ELR (cell line): ENCODE data around the gene LGALSL.
A peak's percentile ranks its signal among the peaks of the same experiment; 100 is the strongest.

ENCODE experiments used
- DNase-seq: peaks from one replicate; pipeline ENCODE4 v3.0.0-alpha.2; 2015; ENCODE audit warnings: low read depth

LGALSL gene

DNA sequence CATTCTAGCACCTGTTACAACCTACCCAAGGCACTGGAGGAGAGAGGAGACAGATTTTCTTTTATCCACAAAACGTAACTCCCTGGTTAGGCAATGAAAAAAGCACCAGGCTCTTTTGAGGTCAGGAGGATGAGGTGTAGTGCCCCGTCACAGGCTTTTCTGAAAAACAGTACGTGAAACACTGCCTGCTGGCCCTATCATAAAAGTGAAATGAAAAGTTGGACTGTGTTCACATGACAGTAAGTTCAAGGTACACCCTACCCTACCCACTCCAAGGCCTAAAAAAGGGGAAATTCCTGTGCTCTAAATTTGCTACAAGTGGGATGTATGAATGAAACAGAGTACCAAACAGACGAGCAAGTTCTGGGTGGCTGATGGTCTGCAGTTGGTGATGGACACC is 17.6 kb downstream of the LGALSL start:
- DNase-seq = no peak

DNA sequence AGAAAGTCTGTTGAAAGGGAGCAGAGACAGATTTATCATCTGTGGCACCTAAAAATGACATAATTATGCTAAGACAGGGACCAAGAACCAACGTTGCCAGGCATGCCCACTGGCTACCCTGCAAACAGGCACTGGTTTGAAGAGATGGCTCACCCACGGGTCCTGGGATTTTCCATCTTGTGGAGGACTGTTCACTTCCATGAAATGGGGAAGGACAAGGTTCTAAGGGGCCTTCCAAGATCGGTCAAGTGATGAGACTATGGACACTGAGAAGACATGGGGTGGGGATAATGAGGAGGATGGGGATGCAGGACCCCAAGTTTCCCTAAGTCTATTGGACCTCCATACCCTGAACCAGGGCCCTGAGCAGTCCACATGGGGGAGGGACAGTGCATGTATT is 18.9 kb downstream of the LGALSL start:
- DNase-seq = no peak

DNA sequence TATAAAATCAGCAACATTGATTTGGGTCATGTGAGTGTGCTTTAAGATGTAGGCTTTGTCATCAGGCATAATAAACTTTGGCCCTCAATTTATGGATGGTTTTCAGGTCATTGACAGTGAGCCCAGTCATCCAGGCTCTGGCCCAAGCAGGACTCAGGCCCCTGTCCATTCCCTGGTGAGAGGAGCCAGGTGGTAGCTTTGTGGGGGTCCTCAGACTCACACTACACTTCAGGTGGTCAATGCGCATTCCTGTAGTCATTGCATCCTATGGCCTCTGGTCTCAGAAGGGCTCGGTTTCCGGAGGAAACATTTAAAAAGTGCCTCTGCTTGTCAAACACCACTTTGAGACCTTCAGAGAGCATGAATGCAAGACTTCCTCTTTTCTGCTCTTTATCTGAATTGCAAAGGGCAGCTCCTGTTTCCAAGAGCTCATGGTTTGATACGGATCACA is 20.2 kb downstream of the LGALSL start:
- DNase-seq = no peak

DNA sequence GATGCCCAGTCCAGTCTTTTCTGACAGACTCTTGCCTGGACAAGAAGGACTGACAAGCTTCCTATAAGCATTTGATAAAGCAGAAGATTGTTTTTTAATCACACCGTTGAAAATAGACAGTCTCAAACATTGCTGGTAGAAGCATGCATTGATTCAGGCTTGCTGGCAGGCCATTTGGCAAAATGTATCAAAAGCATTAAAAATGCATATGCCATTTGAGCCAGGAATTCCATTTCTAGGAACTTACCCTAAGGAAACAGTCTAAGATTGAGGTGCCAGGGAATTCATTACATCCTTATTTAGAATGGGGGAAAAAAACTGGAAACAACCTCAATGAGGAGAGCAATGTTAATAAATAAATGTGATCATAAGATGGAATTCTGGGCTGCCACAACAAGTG is 20.7 kb downstream of the LGALSL start:
- no peak for DNase-seq

DNA sequence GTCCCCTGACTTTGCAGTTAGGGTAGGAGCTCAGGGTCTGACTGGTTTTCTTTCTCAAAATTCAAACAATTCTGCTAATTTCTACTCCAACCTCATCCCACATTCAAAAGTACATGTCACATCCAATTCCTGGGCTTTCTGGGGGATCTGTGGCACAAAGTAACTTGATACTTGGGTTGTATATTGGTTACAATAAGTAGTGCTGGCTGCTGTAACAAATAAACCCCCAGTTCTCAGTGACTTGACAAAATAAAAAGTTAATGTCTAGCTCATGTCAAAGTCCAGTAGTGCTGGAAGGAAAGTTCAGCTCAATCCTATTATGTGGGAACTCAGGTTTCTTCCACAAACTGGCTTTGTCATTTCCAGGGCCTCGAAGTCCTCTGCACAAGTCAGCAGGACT is 23.1 kb downstream of the LGALSL start:
- no peak for DNase-seq

DNA sequence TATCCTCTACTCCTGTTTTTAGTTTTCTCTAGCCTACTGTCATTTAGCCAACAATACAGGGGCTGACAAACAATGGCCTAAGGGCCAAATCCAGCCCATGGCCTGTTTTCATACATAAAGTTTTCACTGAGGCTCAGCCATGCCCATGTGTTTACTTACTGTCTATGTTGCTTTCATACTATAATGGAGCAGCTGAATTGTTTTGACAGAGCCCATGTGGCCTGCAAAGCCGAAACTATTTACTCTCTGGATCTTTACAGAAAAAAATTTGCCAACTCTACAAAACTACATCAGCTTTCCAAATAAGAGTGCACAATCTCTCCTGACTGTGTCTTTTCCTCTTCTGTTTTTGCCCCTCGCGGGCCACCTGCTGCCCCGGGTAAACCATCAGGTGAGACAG is 24.0 kb downstream of the LGALSL start:
- DNase-seq = no peak

DNA sequence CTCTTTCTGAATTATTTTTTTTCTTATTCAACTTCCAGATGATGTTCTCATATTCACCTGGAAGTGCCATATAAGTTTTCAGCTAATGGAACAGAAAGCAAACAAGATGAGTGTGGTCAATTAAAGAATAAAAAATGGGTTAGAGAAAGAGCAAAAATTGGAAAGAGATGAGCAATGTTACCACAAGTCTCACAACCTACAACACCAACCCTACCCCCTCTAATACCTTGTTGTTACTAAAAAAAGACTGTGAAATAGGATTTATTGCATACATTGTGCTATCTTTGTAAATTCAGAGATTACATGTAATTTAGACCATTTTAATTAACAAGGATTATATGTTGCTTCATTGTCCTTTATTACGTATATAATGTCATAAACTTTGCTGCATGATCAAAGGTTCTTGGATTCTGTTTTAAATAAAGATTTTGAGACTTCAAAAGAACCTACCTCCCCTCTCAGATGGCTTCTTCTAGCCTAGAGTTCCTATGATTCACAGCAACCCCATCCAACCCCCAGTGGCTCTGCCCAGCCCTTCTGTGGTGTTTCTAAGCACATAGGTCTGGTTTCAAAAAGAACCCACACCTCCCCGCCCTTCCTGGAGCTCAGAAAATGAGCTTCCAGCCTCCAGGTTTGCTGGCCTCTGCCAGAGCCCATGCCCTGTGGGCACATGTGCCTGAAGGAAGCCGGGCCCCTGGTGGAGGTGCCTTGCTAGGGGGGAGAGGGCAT is 24.7 kb downstream of the LGALSL start:
- DNase-seq = no peak

DNA sequence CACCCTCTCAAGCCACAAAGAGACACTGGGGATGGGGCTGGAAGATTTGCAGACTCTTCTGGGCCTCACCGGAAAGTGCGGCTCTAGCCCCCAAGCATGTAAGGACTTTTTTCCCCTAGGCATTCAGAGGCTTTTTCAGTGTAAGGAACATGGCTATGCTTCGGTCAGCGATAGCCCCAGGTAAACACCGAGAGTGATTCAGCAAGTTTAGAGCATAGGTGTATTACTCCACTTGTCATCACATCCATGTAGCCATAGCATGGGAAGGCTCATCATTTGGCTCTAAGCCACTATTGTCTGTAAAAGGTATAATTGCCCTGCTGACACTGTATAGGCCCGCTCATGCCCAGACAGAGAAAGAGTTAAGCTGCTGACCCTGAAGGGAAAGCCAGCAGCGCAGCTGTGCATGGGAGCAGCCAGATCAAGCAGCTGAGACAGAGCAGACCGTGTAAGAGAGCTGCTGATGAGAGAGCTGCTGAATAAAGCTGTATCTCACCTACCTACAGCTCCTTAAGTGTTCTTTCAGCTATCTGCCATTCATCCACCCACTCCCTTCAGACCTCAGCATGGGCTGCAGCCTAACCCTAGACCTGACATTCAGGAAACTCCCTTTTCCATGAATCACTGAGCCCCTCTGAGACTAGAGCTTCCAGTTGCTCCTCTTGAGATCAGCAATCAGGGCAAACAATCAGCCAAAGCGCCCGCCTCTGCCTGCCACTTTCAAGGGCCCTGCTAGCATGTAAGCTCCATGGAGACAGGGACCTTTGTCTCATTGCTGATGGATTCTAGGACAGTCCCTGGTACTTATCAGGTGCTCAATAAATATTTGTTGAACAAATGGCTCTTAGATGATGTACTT is 25.5 kb downstream of the LGALSL start:
- no peak for DNase-seq

DNA sequence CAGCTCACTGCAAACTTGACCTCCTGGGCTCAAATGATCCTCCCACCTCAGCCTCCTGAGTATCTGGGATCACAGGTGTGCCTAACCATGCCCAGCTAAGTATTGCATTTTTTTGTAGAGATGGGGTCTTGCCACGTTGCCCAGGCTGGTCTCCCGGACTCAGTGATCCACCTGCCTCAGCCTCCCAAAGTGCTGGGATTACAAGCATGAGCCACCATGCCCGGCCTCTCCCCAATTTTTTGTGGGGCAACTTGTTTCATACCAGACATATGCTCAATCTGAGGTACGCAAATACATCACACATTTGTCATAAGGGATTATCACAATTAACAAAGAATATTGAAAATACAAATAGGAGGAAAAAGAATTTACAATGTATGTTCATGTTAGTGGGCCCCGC is 27.7 kb downstream of the LGALSL start:
- no peak for DNase-seq

DNA sequence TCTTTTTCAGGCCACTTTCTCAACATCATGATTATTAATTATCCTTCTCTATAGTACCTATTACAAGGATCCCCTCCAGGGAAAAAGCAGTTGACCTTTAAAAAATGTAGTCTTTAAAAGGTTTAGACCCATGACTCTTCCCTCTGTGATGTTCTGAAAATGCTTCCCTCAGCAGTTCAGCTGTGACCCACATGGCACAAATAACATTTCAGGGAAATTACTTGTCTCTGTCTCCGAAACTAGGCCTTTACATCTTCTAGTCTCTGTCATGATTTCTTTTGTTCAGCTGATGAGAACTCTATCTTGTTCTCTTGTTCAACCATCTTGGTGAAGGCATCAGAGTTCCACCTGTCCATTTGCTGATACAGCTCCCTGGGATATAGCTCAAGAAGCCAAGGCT is 28.3 kb downstream of the LGALSL start:
- no peak for DNase-seq

DNA sequence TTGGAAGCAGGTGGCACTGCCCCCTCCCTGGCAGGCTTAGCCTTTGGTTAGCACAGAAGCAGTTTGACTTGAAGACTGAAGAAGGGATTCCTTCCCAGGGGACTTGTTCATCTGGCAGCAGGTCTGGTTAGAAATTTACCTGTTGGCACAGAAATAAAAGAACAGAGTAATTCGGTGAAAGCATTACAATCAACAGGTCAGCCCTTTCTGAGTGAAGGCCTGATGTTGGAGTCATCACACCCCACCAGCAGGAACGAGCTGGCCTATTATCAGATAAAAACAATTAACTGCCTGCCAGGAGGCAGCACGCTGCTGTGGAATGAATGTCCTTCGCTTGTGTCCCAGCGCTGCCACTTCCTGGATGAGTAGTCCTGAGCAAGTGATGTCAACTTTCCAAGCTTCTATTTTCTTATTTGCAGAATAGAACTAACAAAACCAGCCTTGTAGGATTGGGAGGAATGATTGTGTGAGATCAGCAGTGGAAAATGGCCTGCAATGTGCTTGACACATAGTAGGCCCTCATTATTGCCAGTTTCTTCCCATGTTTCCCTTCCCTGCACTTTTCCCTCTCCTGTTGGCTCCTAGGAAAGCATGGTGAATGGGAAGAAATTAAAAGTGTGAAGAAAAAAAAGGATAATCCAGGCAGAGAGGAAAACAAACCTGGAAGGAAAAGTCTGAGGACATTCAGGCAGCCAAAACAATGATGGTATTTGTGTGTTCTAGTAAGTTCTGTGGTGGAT is 29.0 kb downstream of the LGALSL start:
- DNase-seq = peak; percentile 50

DNA sequence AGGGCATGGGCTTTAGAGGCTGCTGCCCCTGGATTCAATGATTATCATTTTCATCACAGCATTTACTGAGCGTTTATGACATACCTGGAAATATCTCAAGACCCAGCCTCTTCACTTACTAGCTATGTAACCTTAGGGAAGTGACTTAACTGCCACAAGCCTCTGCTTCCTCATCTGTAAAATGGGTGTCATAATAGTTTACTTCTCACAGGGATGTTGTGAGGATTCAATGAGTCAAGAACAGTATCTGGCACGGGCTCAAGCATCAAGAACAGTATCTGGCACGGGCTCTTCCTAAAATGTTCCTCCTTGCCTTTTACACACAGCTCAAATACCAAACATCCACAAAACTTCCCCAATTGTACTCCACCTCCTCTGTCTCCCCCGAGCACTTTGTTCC is 31.4 kb downstream of the LGALSL start:
- DNase-seq = no peak

DNA sequence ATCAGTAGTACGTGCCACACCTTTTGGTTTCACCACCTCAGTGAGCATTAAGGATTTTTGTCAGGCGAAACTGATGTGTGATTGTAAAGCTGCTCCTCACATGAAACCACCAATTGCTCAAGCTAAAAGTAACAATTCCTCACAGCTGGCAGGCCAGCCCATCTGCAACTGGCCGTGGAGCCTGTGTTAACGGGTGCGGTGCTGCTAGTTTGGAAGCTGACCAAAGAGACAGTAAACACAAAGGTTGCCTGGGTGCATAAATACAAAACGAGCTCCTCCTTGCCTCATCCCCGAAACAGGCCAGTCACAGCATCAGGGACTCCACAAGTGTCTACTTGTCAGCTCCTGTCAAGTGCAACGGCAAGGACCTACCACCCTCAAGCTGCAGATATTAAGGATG is 32.0 kb downstream of the LGALSL start:
- DNase-seq = no peak

DNA sequence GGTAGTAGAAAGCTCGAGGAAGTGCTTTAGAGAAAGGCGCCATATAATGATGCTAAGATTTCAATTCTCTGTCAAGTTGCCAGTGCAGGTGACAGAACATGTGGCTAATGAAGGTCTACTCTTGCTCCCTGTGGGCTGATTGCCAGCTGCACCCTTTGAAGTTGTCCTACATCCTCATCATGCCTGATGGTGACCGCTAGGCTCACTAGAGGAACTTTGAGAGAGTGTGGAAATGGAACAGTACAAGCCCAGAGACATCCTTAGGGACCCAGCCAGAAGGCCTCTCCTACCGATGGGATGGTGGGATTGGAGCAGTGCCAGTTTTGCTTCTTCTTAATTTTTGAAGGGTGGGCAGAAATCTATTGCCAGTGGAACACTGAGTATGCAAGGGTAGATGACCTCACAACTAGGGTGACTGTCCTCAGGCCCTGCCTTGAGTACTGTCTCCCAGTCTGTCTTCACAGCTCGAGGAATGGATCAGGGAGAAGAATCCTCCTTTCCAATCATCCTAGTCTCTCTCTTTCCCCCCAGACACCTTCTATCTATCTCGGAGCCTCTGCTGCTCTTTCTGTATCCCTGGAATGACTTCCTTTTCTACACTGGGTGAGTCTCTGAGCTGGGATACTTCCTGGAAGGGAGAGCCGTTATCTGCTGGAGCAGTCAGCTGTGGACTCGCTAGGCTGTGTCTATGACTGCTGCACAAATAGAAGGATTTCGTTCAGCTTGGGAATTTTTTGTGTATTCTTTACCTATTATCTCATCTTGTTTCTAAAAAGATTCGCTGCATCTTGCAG is 33.5 kb downstream of the LGALSL start:
- DNase-seq = no peak

DNA sequence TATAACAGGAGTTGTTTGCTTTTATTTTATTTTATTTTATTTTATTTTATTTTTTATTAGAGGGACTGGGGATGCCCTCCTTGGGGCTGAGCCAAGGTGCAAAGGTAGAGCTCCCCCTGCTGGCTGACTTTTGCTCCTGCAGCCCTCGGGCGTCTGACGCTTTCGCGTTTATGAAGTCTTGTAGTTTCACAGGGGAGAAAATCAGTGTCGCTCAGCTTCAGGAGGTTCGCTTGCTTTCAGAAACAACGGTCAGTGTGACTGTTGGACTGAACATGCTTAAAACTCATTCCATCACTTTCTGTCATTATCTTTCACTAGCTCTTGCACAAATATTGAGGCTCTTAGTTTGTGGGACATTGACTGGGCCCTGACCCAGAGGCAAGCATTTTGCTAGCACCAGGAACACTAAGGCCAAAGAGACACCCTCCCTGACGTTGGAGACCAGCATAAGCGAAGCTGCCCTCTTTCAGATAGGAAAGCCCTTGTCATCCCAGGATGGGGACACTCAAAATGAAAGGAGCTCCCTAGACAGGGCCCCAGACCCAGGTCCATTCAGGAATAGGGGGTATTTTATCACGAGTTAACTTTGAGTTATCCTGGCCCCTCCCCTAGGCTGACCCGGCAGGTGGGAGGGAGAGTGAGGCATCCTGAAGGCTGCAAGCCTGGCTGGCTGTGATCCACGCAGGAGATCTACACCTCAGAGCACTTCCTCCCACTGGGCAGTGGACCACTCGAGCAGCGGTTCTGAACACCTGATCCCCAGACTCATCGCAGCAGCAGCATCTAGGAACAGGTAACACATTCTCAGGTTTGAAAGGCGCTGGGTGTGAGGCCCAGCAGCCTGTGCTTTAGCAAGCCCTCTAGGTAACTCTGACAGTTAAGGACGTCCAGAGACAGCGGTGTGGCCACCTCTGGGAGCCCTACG is 34.4 kb downstream of the LGALSL start:
- DNase-seq = peak; percentile 65

DNA sequence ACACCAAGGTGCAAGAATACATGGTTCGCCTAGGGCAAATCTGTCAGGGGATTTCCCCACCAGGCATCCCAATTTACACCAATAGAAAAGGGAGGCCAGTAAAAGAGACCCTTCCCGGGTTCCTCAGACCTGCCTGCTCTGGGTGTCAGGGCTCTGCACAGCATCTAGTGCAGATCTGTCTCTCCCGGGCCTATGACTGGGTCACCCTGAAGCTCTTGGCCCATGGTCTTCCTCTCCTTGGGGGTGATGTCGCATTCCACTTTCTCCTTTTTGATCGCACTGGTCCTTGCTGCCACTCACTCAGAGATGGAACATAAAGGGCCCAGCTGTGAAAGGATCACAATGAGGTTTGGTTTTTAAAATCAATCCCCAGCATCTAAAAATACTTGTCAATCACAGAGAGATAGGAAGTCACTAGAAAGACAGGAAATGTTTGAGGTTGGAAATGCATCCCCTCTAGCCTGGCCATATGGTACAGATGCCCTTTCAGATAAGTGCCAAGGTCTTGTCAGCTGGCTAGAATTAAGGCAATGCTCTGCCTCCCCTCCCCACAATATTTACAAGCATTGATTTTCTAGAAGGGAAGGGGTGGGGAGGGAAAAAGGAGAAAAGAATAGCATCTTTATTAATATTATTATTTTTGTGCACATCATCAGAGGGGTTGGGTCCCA is 35.3 kb downstream of the LGALSL start:
- DNase-seq = no peak

DNA sequence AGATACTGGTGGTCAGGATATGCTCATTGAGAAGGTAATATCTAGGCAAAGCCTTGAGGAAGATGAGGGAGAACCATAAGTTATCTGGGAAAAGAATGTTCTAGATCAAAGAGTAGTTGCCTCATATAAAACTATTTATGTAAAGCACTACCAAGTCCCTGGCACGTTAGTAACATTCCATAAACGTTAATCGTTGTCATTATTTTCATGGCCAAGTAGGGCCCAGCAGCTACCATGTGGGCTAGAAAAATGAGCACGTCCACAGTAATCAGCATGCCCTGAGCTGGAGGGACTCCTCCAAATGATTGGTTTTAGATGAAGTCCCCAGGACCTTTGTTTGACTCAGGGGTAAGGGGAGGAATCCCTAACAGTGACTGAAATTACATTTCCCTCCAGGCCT is 37.5 kb downstream of the LGALSL start:
- peak; percentile 19 for DNase-seq

DNA sequence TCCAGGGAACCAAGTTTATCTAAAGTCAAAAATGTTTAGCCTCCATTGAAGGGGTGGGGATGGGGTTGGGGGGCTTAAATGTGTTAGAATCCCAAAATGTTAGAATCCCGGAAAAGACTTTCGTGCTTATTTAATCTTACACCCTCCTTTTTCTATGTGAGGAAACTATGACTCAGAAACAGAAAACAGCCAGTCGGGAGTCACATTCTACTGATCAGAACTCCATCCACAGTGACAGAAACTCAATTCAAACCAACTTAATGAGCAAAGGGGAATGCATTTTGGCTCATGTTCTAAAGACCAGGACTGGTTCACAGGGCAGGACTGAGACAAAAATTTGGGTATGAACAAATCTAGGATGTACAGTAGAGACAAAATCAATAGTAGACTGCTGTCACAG is 38.3 kb downstream of the LGALSL start:
- DNase-seq = no peak

DNA sequence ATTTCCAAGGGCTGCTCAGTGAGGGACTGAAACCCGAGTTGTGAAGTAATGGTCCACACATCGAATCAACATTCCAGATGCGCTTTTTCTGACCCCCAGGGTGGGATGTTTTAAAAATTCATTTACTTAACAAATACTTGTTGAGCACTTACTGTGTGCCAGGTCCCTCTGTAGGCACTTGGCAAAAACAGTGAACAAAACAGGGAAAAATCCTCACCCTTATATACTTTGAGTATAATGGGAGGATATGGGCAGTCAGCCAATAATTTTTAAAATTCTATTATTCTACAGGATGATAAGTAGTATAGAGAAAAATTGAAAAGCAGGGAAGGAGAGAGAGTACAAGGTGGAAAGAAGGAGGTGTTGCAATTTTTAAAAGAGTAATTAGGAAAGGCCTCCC is 38.9 kb downstream of the LGALSL start:
- DNase-seq = no peak

DNA sequence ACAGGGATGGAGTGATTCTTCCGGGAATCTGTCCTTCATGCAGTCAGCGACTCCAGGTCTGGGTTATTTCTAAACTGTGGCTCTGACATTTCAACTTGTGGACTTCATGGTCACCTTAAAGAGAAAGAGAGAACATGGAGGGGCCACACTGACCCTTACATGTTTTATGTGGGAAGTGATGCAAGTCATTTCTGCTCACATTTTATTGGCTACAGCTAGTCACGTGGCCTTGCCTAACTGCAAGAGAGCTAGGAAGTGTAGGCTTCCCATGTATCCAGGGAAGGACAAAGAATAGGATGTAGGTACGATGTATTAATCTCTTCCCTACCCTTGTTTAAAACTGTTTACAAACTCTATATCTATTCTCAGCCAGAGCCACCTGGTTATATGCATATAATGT is 39.8 kb downstream of the LGALSL start:
- DNase-seq = no peak
